CD4-positive, alpha-beta T cell treated with Interferon gamma for 1 hour (primary cell): ENCODE data around the gene C1orf167.
A peak's percentile ranks its signal among the peaks of the same experiment; 100 is the strongest.

ENCODE experiments used
- DNase-seq: peaks from one replicate; pipeline ENCODE4 v3.0.0-alpha.2; 2020

The C1orf167 gene

DNA sequence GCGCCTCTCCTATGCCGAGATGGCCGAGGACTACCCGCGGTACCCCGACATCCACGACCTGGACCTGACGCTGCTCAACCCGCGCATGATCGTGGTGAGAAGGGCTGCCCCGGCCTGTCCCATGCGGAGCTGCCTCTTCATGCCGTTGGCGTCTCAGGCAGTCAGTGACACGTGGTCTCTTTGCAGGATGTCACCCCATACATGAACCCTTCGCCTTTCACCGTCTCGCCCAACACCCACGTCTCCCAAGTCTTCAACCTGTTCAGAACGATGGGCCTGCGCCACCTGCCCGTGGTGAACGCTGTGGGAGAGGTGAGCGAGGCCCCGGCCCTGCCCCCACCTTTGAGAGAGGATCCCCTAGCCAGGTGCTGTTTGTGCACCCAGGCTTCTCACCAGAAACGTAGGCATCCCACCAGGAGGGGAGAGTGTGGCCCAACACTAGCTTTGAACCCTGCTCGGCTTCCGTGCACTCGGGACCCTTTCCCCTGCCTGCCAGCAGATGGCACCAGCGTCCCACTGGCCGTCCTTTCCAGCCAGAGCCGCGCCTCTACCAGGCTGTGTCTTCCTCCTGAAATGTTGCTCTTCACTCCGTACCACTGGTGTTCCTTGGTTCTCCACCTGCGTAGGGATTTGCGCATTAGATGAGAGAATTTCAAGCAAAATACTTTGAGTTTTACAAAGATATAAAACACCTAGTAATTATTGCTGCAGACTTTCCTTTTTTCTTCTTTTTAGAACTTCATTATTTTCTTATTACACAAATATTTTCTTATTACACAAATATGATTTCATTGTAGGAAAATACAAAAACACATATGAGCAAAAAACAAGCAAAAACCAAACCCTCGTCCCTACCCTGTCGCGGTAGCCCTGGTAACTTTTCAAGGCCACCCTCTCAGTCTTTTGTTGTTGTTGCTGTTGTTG is 76.6 kb downstream of the C1orf167 start:
- peak; percentile 69 for DNase-seq
